ENCODE results near the gene OR51V1. TPM values are rescaled to one million over a fixed set of nuclear protein-coding genes. Genes with fewer than 3 reads are reported as not detected.
"Not testable (repeated sequence)": the region's sequence is repeated elsewhere in the genome, so short reads cannot be mapped to it uniquely, and the experiment has no call there.

Gene OR51V1
- total RNA-seq, 1 donor from 2014 or later: not detected

DNA sequence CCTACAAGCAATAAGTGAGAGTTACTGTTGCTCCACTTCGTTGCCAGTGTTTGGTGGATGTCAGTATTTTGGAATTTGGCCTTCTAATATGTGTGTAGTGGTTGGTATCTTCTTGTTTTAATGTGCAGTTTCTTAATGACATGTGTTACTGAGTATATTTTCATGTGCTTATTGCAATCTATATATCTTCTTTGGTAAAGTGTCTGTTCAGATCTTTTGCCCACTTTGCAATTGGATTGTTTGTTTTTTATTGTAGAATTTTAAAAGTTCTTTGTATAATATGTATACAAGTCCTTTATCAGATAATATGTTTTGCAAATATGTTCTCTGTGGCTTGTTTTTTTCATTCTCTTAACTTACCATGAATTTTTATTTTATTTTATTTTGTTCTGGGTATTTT, 7.7 kb downstream of the OR51V1 start:
- ATAC-seq: no peak
- intact Hi-C loops (cut with DNase I): no loop called here
- no peak for DNase-seq (ENCODE audit: missing footprints)

DNA sequence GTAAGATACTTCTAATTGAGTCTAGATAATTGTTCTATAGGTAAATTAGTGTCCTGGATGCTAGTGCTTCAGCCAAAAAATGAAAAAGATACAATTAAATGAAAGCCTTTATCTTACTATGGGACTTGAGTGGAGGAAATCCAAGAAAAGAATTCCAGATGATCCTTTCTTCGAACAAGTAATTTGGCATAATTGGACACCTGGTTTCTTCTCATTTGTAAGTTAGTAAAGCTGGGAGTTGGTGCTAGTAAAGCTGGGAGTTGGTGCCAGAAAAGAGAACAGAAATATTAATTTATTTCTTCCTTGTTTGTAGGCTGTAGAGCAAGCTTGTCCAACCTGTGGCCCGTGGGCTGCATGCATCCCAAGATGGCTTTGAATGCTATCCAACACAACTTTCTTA, 12.3 kb downstream of the OR51V1 start:
- no peak for DNase-seq (ENCODE audit: missing footprints)
- intact Hi-C loops (cut with DNase I): no loop called here

GRCh38 chr11:5178046-5178837, 22.2 kb downstream of the OR51V1 start:
- intact Hi-C loops (cut with DNase I): no loop called here
- ATAC-seq (no peak), DNase-seq (ENCODE audit: missing footprints) (no peak)

More for the DNA sequence above, 12.3 kb downstream of the OR51V1 start:
- ATAC-seq: no peak

GRCh38 chr11:5174934-5175333, 25.5 kb downstream of the OR51V1 start:
- DNase-seq (ENCODE audit: missing footprints) (no peak), ATAC-seq (no peak)
- intact Hi-C loops (cut with DNase I): no loop called here

DNA sequence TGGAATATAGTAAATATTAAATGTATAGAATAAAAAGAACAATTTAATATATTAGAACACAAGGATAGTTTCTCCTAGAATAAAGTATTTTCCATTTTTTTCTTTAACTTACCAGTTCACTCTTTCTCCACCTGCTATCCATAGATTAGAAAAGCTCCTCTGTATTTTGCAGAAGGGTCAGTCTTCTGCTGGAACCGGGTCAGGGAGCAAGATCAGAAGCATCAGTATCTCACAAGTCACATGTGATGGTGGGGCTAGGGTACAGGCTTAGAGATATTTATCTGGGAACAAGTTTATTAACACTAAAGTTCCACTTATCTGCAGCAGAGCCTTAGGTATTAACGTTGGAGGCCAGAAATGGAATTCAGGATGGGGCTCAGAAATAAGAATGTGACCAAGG, 28.6 kb downstream of the OR51V1 start:
- no peak for ATAC-seq
- intact Hi-C loops (cut with DNase I): no loop called here
- no peak for DNase-seq (ENCODE audit: missing footprints)

- ATAC-seq; intact Hi-C loops (cut with DNase I); DNase-seq (ENCODE audit: missing footprints): not testable (repeated sequence)
These were observed 34.6 kb downstream of the OR51V1 start for GRCh38 chr11:5165898-5166297.

DNA sequence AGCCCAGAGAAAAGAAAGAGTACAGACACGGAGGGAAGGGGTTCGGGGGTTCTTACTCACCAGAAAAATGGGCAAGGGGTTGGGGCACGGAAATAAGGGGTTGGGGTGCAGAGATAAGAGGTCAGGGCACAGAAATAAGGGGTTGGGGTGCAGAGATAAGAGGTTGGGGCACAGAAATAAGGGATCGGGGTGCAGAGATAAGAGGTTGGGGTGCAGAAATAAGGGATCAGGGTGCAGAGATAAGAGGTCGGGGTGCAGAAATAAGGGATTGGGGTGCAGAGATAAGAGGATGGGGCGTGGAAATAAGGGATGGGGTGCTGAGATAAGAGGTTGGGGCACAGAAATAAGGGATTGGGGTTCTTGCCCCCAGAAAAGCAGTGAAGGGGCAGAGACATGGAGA, 35.7 kb downstream of the OR51V1 start:
- ATAC-seq; DNase-seq (ENCODE audit: missing footprints); intact Hi-C loops (cut with DNase I): not testable (repeated sequence)

DNA sequence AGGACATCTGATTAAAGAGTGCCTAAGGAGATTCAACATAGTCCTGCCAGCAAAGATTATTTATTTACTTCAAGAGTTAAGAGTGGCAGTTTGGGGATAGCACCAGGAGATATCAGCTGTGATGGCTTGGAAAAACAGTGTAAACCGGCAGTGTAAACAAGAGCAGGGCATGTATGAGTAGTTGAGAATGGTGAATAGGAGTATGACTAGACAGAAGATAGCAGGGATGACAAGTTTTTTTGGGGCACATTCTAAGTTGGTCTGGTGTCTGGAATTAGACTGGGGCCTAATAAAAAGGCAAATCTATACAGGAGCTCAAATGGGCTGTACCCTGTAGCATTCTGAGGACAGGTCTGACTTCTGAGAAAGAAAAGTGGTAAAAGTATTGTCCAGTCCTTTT, 39.4 kb downstream of the OR51V1 start:
- ATAC-seq; intact Hi-C loops (cut with DNase I); DNase-seq (ENCODE audit: missing footprints): not testable (repeated sequence)

DNA sequence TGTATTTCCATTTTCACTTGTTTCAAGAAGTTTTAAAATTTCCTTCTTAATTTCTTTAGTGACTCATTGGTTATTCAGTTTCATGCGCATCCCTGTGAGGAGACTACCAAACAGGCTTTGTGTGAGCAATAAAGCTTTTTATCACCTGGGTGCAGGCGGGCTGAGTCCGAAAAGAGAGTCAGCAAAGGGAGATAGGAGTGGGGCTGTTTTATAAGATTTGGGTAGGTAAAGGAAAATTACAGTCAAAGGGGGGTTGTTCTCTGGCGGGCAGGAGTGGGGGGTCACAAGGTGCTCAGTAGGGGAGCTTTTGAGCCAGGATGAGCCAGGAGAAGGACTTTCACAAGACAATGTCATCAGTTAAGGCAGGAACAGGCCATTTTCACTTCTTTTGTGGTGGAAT, 40.3 kb downstream of the OR51V1 start:
- DNase-seq (ENCODE audit: missing footprints); ATAC-seq; intact Hi-C loops (cut with DNase I): not testable (repeated sequence)

DNA sequence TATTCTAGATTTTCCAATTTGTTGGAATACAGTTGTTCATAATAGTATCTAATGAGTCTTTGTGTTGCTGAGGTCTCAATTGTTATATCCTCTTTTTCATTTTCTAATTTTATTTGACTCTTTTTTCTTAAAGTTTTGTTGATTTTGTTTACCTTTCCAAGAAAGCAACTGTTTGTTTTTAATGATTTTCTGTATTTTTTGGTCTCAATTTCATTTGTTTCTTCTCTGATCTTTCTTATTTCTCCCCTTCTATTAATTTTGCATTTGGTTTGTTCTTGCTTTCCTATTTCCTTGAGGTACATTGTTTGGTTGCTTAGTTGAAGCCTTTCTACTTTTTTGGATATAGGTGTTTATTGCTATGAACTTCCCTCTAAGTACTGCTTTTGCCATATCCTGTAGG, 40.7 kb downstream of the OR51V1 start:
- intact Hi-C loops (cut with DNase I): no loop called here
- ATAC-seq (no peak), DNase-seq (ENCODE audit: missing footprints) (no peak)

DNA sequence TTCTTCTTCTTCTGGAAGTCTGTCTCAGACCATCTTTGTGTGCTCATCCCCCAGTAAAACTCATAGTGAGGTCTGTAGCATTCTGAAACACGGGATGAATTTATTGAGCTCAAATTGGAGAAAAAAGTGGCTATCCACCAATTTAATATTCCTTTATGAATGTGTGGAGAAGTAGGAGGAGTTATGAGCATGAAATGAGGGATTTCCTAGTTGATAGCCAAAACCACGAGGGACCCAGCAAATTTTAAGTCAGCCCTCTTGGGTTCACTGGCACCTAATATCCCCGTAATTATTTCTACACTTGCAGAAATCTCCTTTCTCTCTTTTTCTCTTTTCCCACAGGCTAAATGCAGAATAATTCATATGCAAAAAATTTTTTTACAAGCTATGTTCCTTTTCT, 45.8 kb downstream of the OR51V1 start, which contains the start of gene OR52A1:
TSS of gene OR52A1 (minus strand) at position 101 of the 400 bp plus-strand sequence. CDS start 2,388 bp downstream, outside the sequence.
- intact Hi-C loops (cut with DNase I): no loop called here
- DNase-seq (ENCODE audit: missing footprints): no peak
- no peak for ATAC-seq

DNA sequence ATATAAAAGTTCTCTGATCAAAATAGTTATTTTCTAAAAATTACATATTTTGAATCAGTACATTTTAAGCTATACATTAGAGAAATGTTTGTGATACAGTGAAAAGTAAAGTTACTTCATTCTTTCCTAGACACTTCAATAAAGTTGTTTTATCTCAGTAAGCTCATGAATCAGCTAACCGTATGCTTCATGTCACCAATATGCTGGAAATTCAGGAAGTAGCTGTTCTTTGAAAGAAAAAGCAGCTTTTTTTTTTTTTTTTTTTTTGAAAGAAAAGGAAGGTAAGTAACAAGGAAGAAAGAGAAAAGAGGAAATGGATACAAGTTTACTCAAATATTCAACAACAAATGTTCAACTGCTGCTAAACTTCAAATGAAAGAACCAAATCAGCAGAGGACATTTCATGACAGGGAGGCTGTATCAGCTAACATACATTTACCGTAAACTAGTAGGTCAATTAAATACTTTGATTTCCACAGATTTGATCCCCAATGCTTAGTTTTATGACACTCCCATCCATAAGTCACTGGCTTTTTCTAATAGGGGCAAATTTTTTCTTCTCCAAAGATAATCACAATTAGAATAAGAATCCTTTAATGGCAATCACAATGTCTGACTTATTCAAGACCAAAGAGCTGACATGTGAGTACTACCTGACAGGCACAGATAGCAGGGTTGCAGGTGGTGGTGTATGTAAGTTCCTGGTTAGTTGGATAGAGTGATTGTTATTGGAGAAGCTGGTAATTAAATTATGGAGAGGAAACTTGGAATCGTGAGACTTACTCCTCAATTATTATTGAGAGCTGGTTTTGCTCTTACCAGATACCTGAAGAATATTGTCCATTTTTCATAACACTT, 46.7 kb downstream of the OR51V1 start:
- ATAC-seq (no peak), DNase-seq (ENCODE audit: missing footprints) (no peak)
- intact Hi-C loops (cut with DNase I): no loop called here

GRCh38 chr11:5151713-5152153, 48.7 kb downstream of the OR51V1 start:
- ATAC-seq: no peak
- DNase-seq (ENCODE audit: missing footprints): no peak
- intact Hi-C loops (cut with DNase I): no loop called here

Other genes with a start within 250 kb of the OR51V1 start
- not detected for gene OR51A2, start 245.0 kb downstream of the OR51V1 start, total RNA-seq
- gene OR51L1, start 205.8 kb downstream of the OR51V1 start, total RNA-seq: not detected
- not detected for gene OR52J3, start 154.2 kb downstream of the OR51V1 start, total RNA-seq
- gene OR52E2, start 141.1 kb downstream of the OR51V1 start, total RNA-seq: not detected
- gene OR52E1, start 131.1 kb downstream of the OR51V1 start, total RNA-seq: not detected
- not detected for gene OR52A5, start 62.3 kb downstream of the OR51V1 start, total RNA-seq
- not detected for gene OR52A1, start 45.9 kb downstream of the OR51V1 start, total RNA-seq
- 140 TPM for gene HBB, start 26.4 kb upstream of the OR51V1 start, total RNA-seq
- gene HBD, start 33.8 kb upstream of the OR51V1 start, total RNA-seq: not detected
- not detected for gene HBG1, start 49.2 kb upstream of the OR51V1 start, total RNA-seq
- gene HBG2, start 54.1 kb upstream of the OR51V1 start, total RNA-seq: not detected
- not detected for gene HBE1, start 69.3 kb upstream of the OR51V1 start, total RNA-seq
- gene OR51B4, start 101.3 kb upstream of the OR51V1 start, total RNA-seq: not detected
- not detected for gene OR51B2, start 123.6 kb upstream of the OR51V1 start, total RNA-seq
- not detected for gene OR51B5, start 142.8 kb upstream of the OR51V1 start, total RNA-seq
- not detected for gene OR51B6, start 150.8 kb upstream of the OR51V1 start, total RNA-seq
- gene OR51M1, start 183.1 kb upstream of the OR51V1 start, total RNA-seq: not detected
- not detected for gene OR51Q1, start 221.4 kb upstream of the OR51V1 start, total RNA-seq
- not detected for gene OR51I1, start 240.8 kb upstream of the OR51V1 start, total RNA-seq
- gene OR51I2, start 248.6 kb upstream of the OR51V1 start, total RNA-seq: not detected